DMS114 treated with DMSO at 0.1 percent for 48 hours (cell line): Measurements from ENCODE around the gene CCDC112.
A peak's percentile ranks its signal among the peaks of the same experiment; 100 is the strongest.
"Not testable (repeated sequence)": the region's sequence is repeated elsewhere in the genome, so short reads cannot be mapped to it uniquely, and the experiment has no call there.

Experiments used
- DNase-seq: peaks from one replicate; lab custom pipeline; 2025; ENCODE audit not compliant: unreplicated experiment; lab: John Stamatoyannopoulos, UW

Gene CCDC112

GRCh38 chr5:115296124-115297022, at the start of gene CCDC112:
CCDC112 (minus strand) TSS chr5:115296654; CDS start chr5:115296543, 111 bp downstream.
- DNase-seq: peak; percentile 26

GRCh38 chr5:115345344-115345743, 48.9 kb upstream of the CCDC112 start:
- no peak for DNase-seq

GRCh38 chr5:115343855-115344254, 47.4 kb upstream of the CCDC112 start:
- no peak for DNase-seq

- DNase-seq: no peak
These were observed 46.3 kb upstream of the CCDC112 start for GRCh38 chr5:115342590-115343377.

- no peak for DNase-seq
These were observed 45.3 kb upstream of the CCDC112 start for GRCh38 chr5:115341745-115342144.

GRCh38 chr5:115338851-115339250, 42.4 kb upstream of the CCDC112 start:
- no peak for DNase-seq

- DNase-seq: no peak
These were observed 41.4 kb upstream of the CCDC112 start for GRCh38 chr5:115337882-115338281.

GRCh38 chr5:115336964-115337363, 40.5 kb upstream of the CCDC112 start:
- no peak for DNase-seq

GRCh38 chr5:115336201-115336720, 39.8 kb upstream of the CCDC112 start:
- DNase-seq: no peak

- DNase-seq: no peak
These were observed 38.8 kb upstream of the CCDC112 start for GRCh38 chr5:115335301-115335700.

- DNase-seq: no peak
These were observed 36.7 kb upstream of the CCDC112 start for GRCh38 chr5:115333164-115333563.

GRCh38 chr5:115330830-115331229, 34.4 kb upstream of the CCDC112 start:
- no peak for DNase-seq

- no peak for DNase-seq
These were observed 33.0 kb upstream of the CCDC112 start for GRCh38 chr5:115329475-115329874.

GRCh38 chr5:115328617-115329274, 32.3 kb upstream of the CCDC112 start:
- not testable (repeated sequence) for DNase-seq

- DNase-seq: no peak
These were observed 29.0 kb upstream of the CCDC112 start for GRCh38 chr5:115325296-115325959.

GRCh38 chr5:115324021-115324420, 27.6 kb upstream of the CCDC112 start:
- DNase-seq: no peak

- DNase-seq: no peak
These were observed 26.3 kb upstream of the CCDC112 start for GRCh38 chr5:115322729-115323128.

GRCh38 chr5:115321309-115321708, 24.9 kb upstream of the CCDC112 start:
- DNase-seq: no peak

GRCh38 chr5:115320515-115320914, 24.1 kb upstream of the CCDC112 start:
- no peak for DNase-seq

- DNase-seq: no peak
These were observed 23.6 kb upstream of the CCDC112 start for GRCh38 chr5:115320006-115320405.

GRCh38 chr5:115319007-115319406, 22.6 kb upstream of the CCDC112 start:
- DNase-seq: no peak
